PC-3 (cell line): ENCODE results near the gene PMIS2.

Source experiments
- CTCF ChIP-seq: fragments of 300-600 bp; sonication (generic); conservative IDR thresholded peaks from 2 replicates; pipeline ENCODE4 v1.5.1; 2017; ENCODE audit warnings: antibody characterized with exemption, low read depth, mild to moderate bottlenecking, low read length
- EZH2 ChIP-seq: fragments of 300-600 bp; sonication (generic); IDR thresholded peaks from one replicate; pipeline ENCODE4 v1.6.1; 2017; ENCODE audit warnings: antibody characterized with exemption, mild to moderate bottlenecking, low read length; ENCODE audit not compliant: unreplicated experiment
- EZH2phosphoT487 ChIP-seq: fragments of 300-600 bp; sonication (generic); IDR thresholded peaks from 2 replicates; pipeline ENCODE4 v1.6.1; 2018; ENCODE audit warnings: mild to moderate bottlenecking, antibody characterized with exemption, low read length, borderline replicate concordance

GRCh38 chr19:35539314-35539713, 46.7 kb upstream of the PMIS2 start:
- TF ChIP-seq CTCF: no peak
- TF ChIP-seq EZH2: no peak
- TF ChIP-seq EZH2phosphoT487: no peak
